IPS DF 4.7 (cell line): ENCODE data around the gene TM6SF1.
"Not testable (repeated sequence)": the region's sequence is repeated elsewhere in the genome, so short reads cannot be mapped to it uniquely, and the experiment has no call there.

Experiments used
- DNase-seq: peaks from one replicate; pipeline ENCODE4 v3.0.0-alpha.2; 2013; ENCODE audit warnings: low spot score; ENCODE audit errors: extremely low read depth

Gene TM6SF1

GRCh38 chr15:83087576-83087975, 19.9 kb upstream of the TM6SF1 start:
- no peak for DNase-seq

GRCh38 chr15:83088876-83089275, 18.6 kb upstream of the TM6SF1 start:
- no peak for DNase-seq

DNA sequence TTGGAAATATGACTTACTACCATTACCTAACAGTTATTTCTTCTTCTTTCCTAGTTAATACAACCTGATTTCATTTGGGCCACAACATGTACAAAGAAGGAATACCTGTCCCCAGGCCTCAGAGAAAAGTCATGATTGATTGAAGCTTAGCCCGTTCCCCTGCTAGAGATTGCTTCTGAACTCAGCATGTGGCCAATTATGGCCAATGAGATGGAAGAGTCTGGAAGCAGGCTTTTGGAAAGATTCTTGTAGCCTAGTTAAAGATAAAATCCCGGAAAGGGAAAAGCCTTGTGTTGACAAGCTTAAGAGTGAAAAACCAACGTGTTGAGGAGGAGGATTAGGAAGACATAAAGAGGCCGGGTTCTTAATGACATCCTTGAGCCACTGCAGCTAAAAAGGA, 17.0 kb upstream of the TM6SF1 start:
- no peak for DNase-seq

GRCh38 chr15:83091965-83092308, 15.5 kb upstream of the TM6SF1 start:
- DNase-seq = not testable (repeated sequence)

GRCh38 chr15:83092309-83092976, 15.0 kb upstream of the TM6SF1 start:
- DNase-seq = no peak

GRCh38 chr15:83094583-83094982, 12.9 kb upstream of the TM6SF1 start:
- DNase-seq = no peak

DNA sequence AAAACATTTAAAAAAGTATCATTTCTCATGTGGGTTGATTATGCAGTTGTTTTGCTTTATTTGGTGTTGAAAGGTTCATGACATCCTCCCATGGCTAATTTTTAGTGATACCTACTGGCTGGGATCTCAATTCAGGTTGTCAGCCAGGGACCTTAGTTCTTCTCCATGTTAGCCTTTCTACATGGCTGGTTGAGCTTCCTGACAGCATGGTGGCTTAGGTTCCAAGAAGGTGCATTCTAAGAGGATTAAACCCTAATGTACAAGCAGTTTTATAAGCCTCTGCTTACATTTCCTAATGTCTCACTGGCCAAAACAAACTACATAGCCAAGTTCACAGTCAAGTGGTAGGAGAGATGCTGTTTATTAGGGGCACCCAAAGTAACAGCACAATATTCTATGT, 9.4 kb upstream of the TM6SF1 start:
- DNase-seq = no peak

GRCh38 chr15:83099290-83099689, 8.2 kb upstream of the TM6SF1 start:
- DNase-seq = no peak

- DNase-seq = no peak
Observed at GRCh38 chr15:83100097-83100646, 7.3 kb upstream of the TM6SF1 start.

DNA sequence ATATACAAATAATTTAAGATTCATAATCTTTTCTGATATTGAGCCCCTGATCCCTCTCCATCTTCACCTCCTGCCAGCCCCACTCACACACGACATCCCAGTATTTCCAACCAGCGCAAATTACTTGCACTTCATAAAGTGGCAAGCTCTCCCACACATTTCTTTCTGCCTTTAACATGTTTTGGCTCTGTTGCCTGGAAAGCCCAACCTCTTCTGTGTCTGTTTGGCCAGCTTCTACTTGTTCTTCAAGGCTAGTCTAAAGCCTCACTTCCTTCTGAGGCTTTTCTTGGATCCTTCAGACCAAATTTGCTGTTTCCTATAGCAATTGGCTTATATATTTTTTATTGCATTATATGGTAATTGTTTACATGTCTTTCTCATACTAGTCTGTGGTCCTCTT, 5.1 kb upstream of the TM6SF1 start:
- DNase-seq = no peak

DNA sequence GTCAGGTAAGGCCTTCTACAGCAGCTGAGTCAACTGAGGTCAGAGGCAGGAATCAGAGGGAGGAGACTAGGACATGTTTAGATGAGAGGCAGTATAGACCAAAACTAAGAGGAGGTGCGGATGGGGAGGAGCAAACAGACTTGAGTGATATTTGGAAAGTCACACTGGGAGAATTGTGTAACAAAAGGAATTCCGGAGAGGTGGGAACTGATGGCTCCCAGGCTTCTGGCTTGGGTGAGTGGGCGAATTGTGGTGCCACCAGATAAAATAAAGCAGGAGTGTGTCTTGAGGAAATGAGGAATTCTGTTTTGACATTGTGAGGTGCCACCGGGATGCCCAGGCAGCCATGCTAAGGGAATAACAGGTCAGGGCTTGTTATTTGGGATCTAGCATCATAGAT, 3.3 kb upstream of the TM6SF1 start:
- DNase-seq = no peak

GRCh38 chr15:83105440-83105839, 2.0 kb upstream of the TM6SF1 start:
- DNase-seq = no peak

DNA sequence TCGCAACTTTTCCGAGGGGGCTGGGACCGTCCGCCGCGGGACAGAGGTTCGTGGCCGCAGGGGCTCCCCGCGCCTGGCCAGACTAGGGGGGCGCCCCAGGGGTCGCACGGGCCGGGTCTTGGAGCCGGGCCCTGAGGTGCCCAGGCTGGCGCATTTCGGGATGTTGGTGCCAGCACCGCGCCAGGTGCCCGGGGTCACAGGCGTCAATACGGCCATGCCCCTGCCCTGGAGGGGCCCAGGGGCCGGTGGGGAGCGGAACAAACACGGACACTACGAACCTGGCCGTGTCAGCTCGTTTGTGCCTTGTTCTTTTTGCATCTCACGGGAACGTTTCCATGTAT, 366 bp downstream of the TM6SF1 start:
- no peak for DNase-seq

GRCh38 chr15:83108266-83109219, 1.1 kb downstream of the TM6SF1 start:
- DNase-seq = no peak

DNA sequence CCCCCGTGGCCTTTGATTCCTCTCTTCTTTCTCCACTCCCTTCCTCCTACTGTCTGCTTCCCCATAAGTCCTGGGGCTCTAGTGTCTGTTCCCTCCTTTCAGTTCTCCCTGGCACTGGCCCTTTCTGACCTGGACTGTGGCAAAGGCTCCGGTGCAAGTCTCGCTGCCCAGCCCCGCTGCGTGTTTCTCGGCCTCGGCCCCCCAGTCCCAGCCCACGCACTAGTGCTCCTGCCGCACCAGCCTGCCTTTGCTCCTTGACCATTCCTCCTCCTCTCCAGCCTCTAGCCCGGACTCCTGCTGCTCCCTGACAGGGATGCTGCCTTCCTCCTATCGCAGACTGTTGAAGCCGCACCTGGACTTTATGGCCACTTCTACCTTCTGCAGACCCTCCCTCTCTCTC, 2.1 kb downstream of the TM6SF1 start:
- DNase-seq = no peak

DNA sequence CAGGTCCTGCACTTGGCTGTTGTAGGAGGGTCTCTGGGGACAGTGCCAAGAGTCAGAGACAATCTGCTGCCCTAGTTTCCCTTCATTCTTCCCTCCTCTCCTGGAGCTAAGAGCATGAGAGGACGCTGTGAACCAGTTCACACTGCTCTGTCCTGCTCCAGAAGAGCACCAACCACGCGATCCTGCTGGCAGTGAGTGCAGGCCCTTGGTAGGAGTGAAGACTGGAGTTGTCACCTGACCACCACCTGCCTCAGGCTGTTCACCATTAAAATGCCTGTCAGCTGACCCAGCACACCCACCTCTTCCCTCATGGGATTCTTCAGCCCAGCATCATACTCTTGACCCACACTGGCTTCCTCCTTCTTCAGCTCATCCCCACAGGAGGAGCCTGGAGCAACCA, 2.9 kb downstream of the TM6SF1 start:
- DNase-seq = no peak

DNA sequence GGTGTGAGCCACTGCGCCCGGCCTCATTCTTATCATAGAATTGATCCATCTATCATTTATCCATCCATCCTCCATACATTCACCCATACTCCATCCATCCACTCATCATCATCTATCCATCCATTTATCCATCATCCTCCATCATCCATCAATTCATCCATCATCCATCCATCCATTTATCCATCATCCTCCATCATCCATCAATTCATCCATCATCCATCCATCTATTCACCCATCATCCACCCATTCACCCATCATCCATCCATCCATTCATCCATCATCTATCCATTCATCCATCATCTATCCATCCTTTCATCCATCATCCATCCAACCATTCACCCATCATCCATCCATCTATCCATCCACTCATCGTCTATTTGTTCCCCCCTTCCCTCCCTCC, 3.7 kb downstream of the TM6SF1 start:
- no peak for DNase-seq

GRCh38 chr15:83112233-83112955, 4.9 kb downstream of the TM6SF1 start:
- DNase-seq = no peak

DNA sequence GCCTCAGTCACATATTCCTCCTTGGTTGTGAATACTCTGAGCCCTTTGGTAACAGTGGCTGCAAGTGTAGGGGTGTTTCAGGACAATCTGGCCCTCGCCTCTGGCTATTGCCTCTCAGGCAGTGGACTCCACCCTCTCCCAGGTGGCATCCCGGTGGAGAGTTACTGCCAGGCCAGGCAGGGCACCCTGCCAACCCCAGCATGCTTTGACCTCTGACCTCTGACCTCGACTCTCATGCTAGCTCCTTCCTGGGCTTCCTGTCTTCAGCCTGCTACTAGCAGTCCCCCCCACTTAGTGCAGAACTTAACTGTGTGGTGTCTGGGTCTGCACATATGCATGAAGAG, 5.5 kb downstream of the TM6SF1 start:
- no peak for DNase-seq

- no peak for DNase-seq
Observed at GRCh38 chr15:83113881-83114674, 6.6 kb downstream of the TM6SF1 start.

- DNase-seq = no peak
Observed at GRCh38 chr15:83114856-83115255, 7.4 kb downstream of the TM6SF1 start.
